D721Med (cell line): ENCODE measurements around the gene RTN4R.
"Not testable (repeated sequence)": the region's sequence is repeated elsewhere in the genome, so short reads cannot be mapped to it uniquely, and the experiment has no call there.

Source experiments
- DNase-seq: peaks from one replicate; pipeline ENCODE4 v3.0.0; 2011; ENCODE audit warnings: low spot score; ENCODE audit not compliant: insufficient read length
- FAIRE-seq: peaks from 2 replicates; lab custom pipeline; 2011; peaks lifted over from hg19 to GRCh38; lab: Jason Lieb, UNC
- TF ChIP-seq, protein P1 (sequence below): IDR thresholded peaks from 2 replicates; pipeline ENCODE4 v1.5.1; 2012; ENCODE audit warnings: mild to moderate bottlenecking, control low read depth; ENCODE audit not compliant: insufficient read depth; ENCODE audit errors: missing control alignments

Gene RTN4R

DNA sequence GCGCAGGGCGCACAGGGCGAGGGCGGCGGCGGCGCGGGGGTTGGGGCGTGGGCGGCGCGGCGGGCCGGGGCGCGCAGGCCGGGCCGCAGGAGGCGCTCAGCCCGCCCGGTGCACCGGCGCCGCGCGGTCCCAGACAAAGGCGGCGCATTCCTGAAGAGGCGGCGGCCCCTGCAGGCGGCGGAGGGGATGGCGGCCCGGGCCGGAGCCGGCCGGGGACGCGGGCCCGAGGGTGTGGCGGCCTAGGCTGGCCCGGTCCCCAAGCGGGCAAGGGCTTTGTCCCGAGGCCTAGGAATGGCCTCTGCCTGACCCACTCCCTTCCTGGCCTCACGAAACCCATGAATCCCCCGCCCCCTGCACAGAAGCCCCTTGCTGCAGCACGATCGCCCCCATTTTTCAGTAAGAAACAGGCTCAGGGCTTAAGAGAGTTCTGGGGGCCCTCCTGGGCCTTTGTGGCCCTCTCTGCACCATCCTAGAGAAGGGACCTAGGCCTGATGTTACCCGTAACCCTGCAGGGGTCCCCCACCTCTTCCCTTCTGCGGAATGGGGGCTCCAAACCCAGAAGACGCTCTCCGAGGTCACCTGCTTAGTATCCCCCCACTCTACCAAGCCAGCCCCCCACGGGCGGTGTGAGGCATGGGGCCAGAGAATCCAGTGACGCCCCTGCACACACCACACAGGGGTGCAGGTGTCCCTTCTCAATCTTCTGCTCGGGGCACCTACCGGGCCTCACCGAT is at the start of gene RTN4R:
Gene RTN4R, minus strand, starts transcription at position 40 of the 734 bp plus-strand sequence. CDS start 226 bp downstream, outside the sequence.
- no peak for FAIRE-seq
- TF ChIP-seq, protein P1, sequence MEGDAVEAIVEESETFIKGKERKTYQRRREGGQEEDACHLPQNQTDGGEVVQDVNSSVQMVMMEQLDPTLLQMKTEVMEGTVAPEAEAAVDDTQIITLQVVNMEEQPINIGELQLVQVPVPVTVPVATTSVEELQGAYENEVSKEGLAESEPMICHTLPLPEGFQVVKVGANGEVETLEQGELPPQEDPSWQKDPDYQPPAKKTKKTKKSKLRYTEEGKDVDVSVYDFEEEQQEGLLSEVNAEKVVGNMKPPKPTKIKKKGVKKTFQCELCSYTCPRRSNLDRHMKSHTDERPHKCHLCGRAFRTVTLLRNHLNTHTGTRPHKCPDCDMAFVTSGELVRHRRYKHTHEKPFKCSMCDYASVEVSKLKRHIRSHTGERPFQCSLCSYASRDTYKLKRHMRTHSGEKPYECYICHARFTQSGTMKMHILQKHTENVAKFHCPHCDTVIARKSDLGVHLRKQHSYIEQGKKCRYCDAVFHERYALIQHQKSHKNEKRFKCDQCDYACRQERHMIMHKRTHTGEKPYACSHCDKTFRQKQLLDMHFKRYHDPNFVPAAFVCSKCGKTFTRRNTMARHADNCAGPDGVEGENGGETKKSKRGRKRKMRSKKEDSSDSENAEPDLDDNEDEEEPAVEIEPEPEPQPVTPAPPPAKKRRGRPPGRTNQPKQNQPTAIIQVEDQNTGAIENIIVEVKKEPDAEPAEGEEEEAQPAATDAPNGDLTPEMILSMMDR: peak; percentile 54
- DNase-seq: no peak

DNA sequence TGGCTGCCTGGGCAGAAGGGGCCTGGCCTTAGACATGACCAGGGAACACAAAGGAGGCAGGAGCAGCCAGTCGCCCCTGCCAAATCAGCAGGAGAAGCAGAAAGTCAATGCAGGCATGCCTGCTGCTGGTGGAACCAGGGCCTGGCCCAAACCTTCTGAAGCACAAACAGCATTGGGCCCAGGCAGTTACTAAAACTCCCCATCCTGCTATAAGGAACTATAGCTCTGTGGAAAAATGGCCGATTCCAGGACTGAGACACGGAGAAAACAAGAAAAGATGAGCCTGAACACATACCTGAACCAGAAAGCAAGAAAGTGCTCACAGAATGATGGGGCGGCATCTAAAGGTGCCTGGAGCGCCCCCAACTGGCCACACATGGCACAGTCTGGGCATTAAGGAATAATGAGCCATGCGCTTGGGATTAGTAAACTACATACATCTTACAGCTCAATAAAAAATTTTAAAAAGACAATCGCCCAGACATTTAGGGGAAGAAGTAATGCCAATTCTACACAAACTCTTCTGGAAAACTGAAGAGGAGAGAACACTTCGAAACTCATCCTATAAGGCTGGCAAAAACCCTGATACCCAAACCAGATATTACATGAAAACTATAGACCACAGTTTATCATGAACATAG is 49.4 kb upstream of the RTN4R start:
- TF ChIP-seq, protein P1: peak; percentile 52
- peak; percentile 63 for FAIRE-seq
- DNase-seq: not testable (repeated sequence)

DNA sequence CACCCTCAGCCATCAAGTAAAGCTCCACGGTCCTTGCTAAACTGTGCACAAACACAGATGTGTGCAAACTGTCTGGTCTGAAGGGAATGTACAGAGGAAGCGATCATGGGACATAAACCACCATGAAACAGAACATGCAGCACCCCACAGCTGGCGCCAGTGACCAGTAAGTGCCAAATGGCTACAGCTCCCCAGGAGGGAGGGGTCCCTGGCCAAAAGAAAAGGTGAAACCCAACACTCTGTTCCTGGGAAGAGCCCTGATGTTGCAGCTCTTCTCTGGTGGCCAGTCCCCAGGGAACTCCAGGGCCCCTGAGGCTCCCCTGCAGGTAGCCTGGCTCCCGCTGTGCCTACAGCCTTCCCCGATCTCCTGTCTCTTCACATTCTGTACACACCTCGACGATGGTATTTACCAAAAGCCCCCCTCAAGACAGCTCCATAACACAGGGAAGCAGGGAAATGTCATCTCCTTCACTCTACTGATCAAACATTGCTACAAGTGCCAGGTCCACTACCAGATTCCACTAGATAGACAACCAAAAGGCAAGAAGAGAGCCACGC is 48.8 kb upstream of the RTN4R start:
- TF ChIP-seq, protein P1: no peak
- no peak for DNase-seq
- FAIRE-seq: no peak

DNA sequence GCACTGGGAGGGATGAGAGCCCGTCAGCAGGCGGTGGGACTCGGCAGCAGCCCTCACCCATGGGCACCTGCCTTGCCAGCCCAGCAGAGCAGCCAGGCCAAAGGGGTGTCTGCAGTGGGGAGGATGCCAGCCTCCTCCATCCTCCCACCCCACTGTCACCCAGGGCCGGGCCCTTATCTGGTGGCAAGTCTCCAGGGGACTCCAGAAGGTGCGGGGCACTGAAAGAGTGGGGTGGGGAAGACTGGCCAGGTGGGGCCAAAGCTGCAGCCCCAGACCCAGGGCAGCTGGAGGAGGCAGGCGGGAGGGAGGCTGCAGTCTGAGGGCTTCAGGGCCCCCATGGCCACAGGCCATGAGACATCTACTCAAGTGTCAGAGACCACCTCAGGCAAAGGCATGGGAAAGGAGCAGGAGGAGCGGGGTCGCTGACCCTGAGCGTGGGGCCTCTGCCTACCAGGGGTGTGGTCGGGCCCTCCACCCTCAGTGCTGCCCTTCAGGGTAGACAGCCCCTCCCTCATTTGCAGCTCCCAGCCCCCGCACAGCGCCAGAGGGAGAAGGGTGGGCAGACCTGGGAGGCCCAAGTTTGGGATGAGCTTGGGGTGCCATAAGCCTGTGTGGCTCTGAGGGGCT is 48.2 kb upstream of the RTN4R start:
- TF ChIP-seq, protein P1: no peak
- FAIRE-seq (no peak), DNase-seq (no peak)

DNA sequence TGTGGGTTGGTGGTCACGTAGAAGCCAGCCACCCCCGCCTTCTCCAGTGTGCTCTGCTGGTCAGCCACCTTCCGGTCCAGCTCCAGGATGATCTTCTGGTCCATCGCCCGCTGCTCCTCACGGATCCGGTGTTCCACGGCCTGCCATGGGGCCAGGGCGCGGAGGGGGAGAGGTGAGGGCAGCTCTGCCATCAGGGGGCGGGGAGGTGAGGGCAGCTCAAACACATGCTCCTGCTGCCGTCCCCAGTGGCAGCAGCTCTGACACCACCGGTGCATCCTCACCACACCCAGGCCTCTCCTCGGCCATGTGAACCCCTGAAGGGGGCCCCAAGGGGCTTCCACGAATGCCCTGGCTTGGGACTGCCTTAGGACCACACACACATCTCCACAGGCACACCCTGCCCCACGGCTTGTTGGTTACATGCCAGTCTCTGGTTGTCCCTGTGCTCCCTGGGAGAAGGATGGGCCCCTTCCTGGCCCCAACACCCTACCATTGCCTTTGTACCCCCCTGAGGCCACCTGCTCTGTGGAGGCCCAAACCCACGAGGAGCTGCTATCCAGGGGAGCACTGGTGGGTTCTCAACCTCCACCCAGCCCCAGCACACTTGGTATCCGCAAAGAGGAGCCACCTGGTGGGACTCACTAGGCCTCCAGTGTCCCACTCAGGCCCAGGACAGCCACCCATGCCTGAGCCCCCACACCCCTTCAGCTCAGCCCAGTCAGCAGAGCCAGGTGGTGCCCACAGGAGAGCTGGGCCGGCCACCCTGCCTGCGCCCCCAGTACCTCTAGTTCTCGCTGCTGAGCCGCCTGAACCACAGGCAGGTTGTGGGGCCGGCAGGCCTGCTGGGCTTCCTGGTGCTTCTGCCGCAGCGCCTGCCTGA is 47.5 kb upstream of the RTN4R start:
- TF ChIP-seq, protein P1: no peak

DNA sequence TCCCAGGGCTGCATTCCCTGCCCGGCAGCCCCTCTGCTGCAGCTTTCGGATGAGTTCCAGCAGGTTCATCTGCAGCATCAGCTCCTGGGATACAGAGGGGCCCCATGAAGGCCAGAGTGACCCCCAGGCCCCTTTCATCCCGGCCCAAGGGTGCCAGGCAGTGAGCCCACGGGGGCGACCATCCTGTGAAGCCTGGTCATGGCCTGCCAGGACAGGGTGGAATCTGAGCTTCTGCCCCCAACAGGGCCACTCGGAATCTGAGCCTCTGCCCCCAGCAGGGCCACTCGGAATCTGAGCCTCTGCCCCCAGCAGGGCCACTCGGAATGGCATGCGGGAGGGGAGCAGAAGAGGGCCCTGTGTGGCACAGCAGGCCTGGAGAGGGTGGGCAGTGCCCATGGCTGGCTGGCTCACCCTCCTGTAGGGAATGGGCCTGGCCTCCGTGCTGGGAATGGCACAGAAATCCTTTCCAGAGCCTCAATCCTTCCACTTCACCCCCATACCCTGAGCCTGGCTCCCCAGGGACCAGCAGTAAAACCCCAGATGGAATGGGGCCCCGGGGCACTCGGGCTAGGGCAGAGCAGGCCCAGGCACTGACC is 46.7 kb upstream of the RTN4R start:
- FAIRE-seq, DNase-seq: not testable (repeated sequence)

More for the DNA sequence above, 47.5 kb upstream of the RTN4R start:
- FAIRE-seq (no peak), DNase-seq (no peak)

DNA sequence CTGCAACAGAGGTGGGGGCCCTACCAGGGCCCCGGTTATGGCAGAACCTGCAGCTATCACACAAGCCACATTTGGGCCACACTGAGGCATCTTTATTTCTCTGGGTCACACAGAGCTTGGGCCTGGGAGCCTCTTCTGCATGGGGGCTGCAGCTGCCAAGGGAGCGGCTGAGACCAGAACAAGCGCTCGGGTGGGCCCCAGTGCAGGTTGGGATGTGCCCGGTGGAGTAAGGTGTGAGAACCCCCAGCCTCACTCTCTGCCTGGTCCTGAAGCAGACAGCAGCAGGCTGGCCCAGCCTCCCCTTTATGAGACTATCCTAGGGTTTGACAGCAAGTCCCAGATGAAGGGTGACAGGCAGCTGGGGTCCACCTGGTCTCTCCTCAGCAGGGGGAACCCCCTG is 46.1 kb upstream of the RTN4R start:
- DNase-seq, FAIRE-seq: not testable (repeated sequence)

- not testable (repeated sequence) for FAIRE-seq, DNase-seq
These were observed 45.4 kb upstream of the RTN4R start for GRCh38 chr22:20313306-20314077.
